ENCODE data around the gene SF3B5. TPM values are rescaled to one million over a fixed set of nuclear protein-coding genes. Genes with fewer than 3 reads are reported as not detected.
A peak's percentile ranks its signal among the peaks of the same experiment; 100 is the strongest.
"Not testable (repeated sequence)": the region's sequence is repeated elsewhere in the genome, so short reads cannot be mapped to it uniquely, and the experiment has no call there.

SF3B5 gene
- total RNA-seq, 2 experiments from 2014 or later = 258 to 260 TPM

DNA sequence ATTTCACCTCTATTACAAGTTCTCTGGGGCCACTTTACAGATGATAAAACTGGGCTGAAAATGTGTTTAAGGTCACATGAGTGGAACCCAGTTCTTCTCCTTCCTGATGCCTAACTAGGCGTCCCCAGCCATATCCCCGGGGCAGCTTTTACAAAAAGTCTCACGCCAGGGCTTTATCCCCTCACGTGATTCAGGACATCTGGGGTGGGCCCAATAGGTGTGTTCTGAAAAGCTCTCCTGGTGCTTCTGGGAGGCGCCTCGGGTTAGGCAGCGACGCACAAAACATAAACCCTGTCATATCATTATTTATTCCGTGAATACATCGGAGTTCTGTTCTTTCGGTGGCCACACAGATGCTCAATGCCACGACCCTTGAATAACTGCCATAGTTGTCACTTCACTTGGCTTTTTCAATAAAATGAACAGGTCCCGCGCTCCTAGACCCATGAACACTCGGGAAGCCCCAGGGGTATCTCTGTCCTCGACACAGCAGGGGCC, 32.1 kb downstream of the SF3B5 start:
- H3K9me3 Mint-ChIP-seq = no peaks in the 10 kb centered on the region
- H3K4me3 Mint-ChIP-seq = peak overlapping the region; percentile 85
- H3K27me3 Mint-ChIP-seq = peaks cover 10% of the 10 kb centered on the region
- H3K36me3 Mint-ChIP-seq = peaks cover 6% of the 10 kb centered on the region
- DNase-seq = no peak
- H3K4me1 Mint-ChIP-seq = peaks cover 34% of the 10 kb centered on the region
- peak overlapping the region; percentile 86 for H3K27ac Mint-ChIP-seq

DNA sequence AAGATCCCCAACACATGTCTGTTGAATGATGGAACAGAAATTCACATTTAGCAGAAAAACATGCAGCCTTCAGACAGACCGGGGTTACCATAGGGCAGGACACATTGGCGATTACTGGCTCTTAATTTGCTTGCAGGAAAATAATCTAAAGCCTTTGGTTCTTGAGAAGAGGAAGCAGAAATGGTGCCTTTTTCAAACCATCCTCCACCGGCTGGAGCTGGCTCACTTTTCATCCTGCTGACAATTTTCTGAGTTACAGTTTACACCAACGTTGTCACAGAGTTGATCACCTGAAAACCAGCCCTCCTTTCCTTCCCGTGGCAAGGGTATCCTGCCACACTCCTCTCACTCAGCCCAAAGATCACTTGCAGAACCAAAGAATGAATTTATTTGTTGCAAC, 32.6 kb downstream of the SF3B5 start:
- no peak for DNase-seq
- peak overlapping the region; percentile 86 for H3K27ac Mint-ChIP-seq
- H3K9me3 Mint-ChIP-seq = no peaks in the 10 kb centered on the region
- H3K27me3 Mint-ChIP-seq = peaks cover 10% of the 10 kb centered on the region
- H3K36me3 Mint-ChIP-seq = peaks cover 6% of the 10 kb centered on the region
- H3K4me3 Mint-ChIP-seq = peak overlapping the region; percentile 85
- H3K4me1 Mint-ChIP-seq = peaks cover 34% of the 10 kb centered on the region

DNA sequence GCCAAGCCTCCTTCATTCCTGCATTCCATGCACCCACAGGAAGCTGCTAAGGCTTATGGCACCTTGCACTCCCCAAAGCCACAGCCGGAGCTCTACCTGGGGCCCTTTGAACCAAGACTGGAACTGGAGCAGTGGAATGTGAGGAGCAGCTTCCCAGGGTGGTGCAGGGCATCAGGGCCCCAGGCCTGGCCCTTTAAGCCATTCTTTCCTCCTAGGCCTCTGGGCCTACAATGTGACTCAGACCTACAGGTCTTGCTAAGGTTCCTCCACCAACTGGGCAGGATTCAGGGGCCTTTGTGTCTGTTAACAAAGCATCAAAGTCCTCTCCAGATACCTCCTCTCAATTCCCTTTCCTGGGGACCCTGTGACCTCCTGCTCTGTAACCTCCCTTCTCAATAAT, 36.2 kb downstream of the SF3B5 start:
- H3K27ac Mint-ChIP-seq = no peak overlapping the region
- DNase-seq = no peak
- peaks cover 10% of the 10 kb centered on the region for H3K27me3 Mint-ChIP-seq
- H3K36me3 Mint-ChIP-seq = peaks cover 2% of the 10 kb centered on the region
- H3K4me1 Mint-ChIP-seq = peaks cover 38% of the 10 kb centered on the region
- no peak overlapping the region for H3K4me3 Mint-ChIP-seq
- H3K9me3 Mint-ChIP-seq = no peaks in the 10 kb centered on the region

DNA sequence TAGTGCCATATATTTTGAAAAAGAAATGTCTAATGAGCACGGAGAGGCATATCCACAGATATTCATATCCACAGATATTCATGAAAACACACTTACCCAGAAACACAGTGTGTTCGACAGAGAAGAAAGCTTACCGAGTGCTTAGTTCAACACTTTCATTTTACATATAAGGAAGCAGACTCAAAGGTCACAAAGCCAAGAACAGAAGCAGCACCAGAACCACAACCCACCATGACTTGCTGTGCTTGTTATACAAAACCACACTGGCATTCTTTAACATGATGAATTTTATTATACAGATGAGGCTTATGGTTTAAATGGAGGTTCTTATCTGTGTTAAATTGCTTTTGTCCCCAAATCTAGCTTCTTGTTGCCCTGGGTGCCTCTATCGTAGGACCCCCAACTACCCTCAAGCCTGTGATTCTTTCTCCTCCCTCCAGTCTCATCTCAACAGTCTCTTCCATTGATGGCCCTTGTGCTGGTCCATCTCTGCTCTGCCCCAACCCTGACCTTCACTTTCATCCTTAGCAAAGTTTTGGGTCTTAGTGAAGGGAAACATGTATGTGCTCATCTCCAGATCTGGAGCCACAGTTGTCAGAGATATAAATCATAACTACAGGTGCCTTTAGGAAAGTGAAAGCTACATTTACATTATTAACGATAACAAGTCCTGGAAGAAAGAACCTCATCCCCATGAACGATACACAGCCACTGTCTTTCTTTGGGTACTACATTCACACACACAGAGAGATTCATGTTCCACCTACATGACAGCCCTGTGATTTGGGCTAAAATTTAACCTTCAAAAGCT, 40.0 kb downstream of the SF3B5 start:
- Mint-ChIP-seq H3K36me3 (no peaks in the 10 kb centered on the region), H3K9me3 (no peaks in the 10 kb centered on the region), H3K4me1 (peaks cover 33% of the 10 kb centered on the region), H3K4me3 (peak overlapping the region; percentile 80), H3K27me3 (no peaks in the 10 kb centered on the region), H3K27ac (peak overlapping the region; percentile 95)
- DNase-seq = peak; percentile 41

DNA sequence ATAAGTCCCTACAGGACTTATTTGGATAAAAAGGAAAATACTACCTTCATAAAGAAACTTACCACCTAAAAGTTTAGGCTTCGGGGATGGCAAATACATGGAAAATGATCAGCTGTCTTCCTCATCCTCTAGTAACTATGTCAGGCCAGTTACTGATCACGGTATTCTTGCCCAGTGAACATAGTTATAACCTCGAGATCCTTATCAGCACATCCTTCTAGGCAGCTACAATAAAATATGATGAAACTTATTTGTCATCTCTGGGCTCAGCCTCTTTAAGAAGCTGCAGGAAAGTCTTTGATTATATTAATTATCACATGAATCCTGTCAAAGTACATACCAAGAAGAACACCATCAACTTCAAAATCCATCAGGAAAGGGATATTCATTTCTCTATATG, 41.8 kb downstream of the SF3B5 start:
- DNase-seq = no peak
- Mint-ChIP-seq H3K4me1 (peaks cover 34% of the 10 kb centered on the region), H3K27ac (no peak overlapping the region), H3K27me3 (peaks cover 4% of the 10 kb centered on the region), H3K9me3 (no peaks in the 10 kb centered on the region), H3K36me3 (peaks cover 2% of the 10 kb centered on the region), H3K4me3 (no peak overlapping the region)

DNA sequence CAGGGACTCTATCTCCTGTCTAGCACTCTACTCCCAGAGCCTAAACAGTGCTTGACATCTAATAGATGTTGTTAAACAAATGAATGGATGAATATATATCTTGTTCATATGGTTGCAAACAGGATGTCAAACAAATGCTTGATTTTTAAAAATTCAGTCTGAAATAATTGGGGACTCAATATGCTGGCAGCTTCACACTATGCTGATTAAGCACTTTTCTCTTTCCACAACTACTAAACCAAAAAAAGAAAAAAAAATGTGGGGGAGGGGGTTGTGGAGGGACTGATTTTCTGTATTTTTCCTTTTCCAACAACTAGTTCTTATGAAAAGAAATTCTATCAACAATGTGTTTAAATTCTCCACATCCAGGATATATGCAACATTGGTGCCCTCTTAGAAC, 42.9 kb downstream of the SF3B5 start:
- Mint-ChIP-seq H3K27ac (no peak overlapping the region), H3K9me3 (no peaks in the 10 kb centered on the region), H3K36me3 (peaks cover 2% of the 10 kb centered on the region), H3K27me3 (peaks cover 4% of the 10 kb centered on the region), H3K4me1 (peaks cover 32% of the 10 kb centered on the region), H3K4me3 (no peak overlapping the region)
- DNase-seq = no peak

DNA sequence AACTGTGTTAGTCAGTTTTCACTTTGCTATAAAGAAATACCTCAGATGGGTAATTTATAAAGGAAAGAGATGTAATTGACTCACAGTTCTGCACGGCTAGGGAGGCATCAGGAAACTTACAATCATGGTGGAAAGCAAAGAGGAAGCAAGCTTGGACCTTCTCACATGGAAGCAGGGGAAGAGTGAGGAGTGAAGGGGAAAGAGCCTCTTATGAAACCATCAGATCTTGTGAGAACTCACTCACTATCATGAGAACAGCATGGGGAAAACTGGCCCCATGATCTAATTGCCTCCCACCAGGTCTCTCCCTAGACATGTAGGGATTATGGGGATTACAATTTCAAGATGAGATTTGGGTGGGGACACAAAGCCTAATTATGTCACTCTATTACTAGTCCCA, 46.0 kb downstream of the SF3B5 start:
- DNase-seq = no peak
- Mint-ChIP-seq H3K27me3 (peaks cover 4% of the 10 kb centered on the region), H3K4me1 (peaks cover 13% of the 10 kb centered on the region), H3K4me3 (no peak overlapping the region), H3K9me3 (no peaks in the 10 kb centered on the region), H3K36me3 (peaks cover 2% of the 10 kb centered on the region), H3K27ac (no peak overlapping the region)

DNA sequence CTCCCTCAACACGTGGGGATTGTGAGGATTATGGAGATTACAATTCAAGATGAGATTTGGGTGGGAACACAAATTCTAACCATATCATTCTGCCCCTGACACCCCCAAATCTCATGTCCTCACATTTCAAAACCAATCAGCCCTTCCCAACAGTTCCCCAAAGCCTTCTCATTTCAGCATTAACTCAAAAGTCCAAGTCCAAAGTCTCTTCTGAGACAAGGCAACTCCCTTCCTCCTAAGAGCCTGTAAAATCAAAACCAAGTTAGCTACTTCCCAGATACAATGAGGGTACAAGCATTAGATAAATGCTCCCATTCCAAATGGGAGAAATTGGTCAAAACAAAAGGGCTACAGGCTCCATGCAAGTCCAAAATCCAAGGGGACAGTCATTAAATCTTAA, 47.7 kb downstream of the SF3B5 start:
- no peak overlapping the region for H3K27ac Mint-ChIP-seq
- peaks cover 4% of the 10 kb centered on the region for H3K27me3 Mint-ChIP-seq
- no peak for DNase-seq
- peaks cover 2% of the 10 kb centered on the region for H3K36me3 Mint-ChIP-seq
- H3K4me1 Mint-ChIP-seq = peaks cover 2% of the 10 kb centered on the region
- no peak overlapping the region for H3K4me3 Mint-ChIP-seq
- H3K9me3 Mint-ChIP-seq = peaks cover 4% of the 10 kb centered on the region

DNA sequence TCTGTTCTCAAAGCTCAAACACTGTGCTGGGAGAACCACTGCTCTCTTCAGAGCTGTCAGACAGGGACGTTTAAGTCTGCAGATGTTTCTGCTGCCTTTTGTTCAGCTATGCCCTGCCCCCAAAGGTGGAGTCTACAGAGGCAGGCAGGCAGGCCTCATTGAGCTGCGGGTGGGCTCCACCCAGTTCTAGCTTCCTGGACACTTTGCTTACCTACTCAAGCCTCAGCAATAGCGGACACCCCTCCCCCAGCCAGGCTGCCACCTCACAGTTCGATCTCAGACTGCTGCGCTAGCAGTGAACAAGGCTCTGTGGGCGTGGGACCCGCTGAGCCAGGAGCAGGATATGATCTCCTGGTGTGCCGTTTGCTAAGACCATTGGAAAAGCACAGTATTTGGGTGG, 48.7 kb downstream of the SF3B5 start:
- H3K9me3 Mint-ChIP-seq, H3K4me1 Mint-ChIP-seq, H3K27me3 Mint-ChIP-seq, H3K4me3 Mint-ChIP-seq, H3K36me3 Mint-ChIP-seq, H3K27ac Mint-ChIP-seq, DNase-seq: not testable (repeated sequence)

DNA sequence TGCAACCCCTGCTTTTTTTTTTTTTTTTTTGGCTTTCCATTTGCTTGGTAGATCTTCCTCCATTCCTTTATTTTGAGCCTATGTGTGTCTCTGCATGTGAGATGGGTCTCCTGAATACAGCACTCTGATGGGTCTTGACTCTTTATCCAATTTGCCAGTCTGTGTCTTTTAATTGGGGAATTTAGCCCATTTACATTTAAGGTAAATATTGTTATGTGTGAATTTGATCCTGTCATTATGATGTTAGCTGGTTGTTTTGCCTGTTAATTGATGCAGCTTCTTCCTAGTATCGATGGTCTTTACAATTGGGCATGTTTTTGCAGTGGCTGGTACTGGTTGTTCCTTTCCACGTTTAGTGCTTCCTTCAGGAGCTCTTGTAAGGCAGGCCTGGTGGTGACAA, 50.4 kb downstream of the SF3B5 start:
- H3K4me3 Mint-ChIP-seq, DNase-seq, H3K9me3 Mint-ChIP-seq, H3K27ac Mint-ChIP-seq, H3K27me3 Mint-ChIP-seq, H3K4me1 Mint-ChIP-seq, H3K36me3 Mint-ChIP-seq: not testable (repeated sequence)

Other genes with a start within 250 kb of the SF3B5 start
- not detected for gene ZC2HC1B, start 231.1 kb downstream of the SF3B5 start, total RNA-seq
- 10 to 100 TPM; 13.1 to 14.5 TPM for gene PLAGL1, start 87.3 kb downstream of the SF3B5 start, total RNA-seq
- 10 to 100 TPM; 38.5 to 39.0 TPM for gene STX11, start 54.9 kb upstream of the SF3B5 start, total RNA-seq
- gene UTRN, start 189.8 kb upstream of the SF3B5 start, total RNA-seq = 10 to 100 TPM; 35.8 to 41.6 TPM

Measured in activated naive CD8-positive, alpha-beta T cell treated with anti-CD3 and anti-CD28 coated beads for 36 hours (primary cell).